ENCODE results near the gene ATF7IP2. TPM values are rescaled to one million over a fixed set of nuclear protein-coding genes. Genes with fewer than 3 reads are reported as not detected.
A peak's percentile ranks its signal among the peaks of the same experiment; 100 is the strongest.
"Not testable (repeated sequence)": the region's sequence is repeated elsewhere in the genome, so short reads cannot be mapped to it uniquely, and the experiment has no call there.

The ATF7IP2 gene
- total RNA-seq, 1 donor from 2014 or later: 80.7 TPM

DNA sequence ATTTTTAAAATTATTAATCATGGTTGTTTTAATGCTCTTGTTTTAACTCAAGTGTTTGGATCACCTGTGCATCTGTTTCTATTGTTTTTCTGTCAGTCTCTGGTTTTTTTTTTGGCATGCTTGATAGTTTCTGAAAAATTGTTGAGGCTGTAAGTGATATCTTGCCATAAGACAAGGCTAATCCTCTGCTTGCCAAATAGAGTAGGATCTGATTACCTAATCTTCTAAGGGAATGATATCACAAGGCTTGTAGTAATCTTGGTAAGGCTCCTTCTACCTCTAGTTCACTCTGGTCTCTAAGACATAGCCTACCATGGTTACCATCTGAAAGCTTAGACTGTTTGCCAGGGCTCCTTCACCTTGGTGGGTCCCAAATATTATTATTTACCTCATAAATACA lies 81.0 kb downstream of the ATF7IP2 start:
- Mint-ChIP-seq H3K4me3 (ENCODE audit: low read depth) (no peak overlapping the region), H3K36me3 (ENCODE audit: insufficient read depth) (peaks cover 38% of the 10 kb centered on the region), H3K27ac (no peak overlapping the region), H3K27me3 (no peaks in the 10 kb centered on the region), H3K9me3 (ENCODE audit: low read depth) (no peaks in the 10 kb centered on the region), H3K4me1 (ENCODE audit: low read depth) (no peaks in the 10 kb centered on the region)
- TF ChIP-seq, protein P1, sequence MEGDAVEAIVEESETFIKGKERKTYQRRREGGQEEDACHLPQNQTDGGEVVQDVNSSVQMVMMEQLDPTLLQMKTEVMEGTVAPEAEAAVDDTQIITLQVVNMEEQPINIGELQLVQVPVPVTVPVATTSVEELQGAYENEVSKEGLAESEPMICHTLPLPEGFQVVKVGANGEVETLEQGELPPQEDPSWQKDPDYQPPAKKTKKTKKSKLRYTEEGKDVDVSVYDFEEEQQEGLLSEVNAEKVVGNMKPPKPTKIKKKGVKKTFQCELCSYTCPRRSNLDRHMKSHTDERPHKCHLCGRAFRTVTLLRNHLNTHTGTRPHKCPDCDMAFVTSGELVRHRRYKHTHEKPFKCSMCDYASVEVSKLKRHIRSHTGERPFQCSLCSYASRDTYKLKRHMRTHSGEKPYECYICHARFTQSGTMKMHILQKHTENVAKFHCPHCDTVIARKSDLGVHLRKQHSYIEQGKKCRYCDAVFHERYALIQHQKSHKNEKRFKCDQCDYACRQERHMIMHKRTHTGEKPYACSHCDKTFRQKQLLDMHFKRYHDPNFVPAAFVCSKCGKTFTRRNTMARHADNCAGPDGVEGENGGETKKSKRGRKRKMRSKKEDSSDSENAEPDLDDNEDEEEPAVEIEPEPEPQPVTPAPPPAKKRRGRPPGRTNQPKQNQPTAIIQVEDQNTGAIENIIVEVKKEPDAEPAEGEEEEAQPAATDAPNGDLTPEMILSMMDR (IDR thresholded peaks at IDR 0.05; ENCODE audit: unreplicated experiment): no peak
- DNase-seq (ENCODE audit: low spot score, unreplicated experiment): no peak

DNA sequence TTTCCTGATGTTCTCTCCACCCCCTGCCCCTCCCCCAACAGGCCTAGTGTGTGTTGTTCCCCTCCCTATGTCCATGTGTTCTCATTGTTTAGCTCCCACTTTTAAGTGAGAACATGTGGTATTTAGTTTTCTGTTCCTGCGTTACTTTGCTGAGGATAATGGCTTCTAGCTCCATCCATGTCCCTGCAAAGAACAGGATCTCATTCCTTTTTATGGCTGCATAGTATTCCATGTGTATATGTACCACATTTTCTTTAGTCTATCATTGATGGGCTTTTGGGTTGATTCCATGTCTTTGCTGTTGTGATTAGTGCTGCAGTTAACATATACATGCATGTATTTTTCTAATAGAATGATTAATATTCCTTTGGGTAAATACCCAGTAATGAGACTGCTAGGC lies 90.8 kb downstream of the ATF7IP2 start:
- not testable (repeated sequence) for H3K4me3 Mint-ChIP-seq (ENCODE audit: low read depth); H3K4me1 Mint-ChIP-seq (ENCODE audit: low read depth); H3K27me3 Mint-ChIP-seq; DNase-seq (ENCODE audit: low spot score, unreplicated experiment); H3K27ac Mint-ChIP-seq
- peaks cover 20% of the 10 kb centered on the region for H3K9me3 Mint-ChIP-seq (ENCODE audit: low read depth)
- peaks cover 55% of the 10 kb centered on the region for H3K36me3 Mint-ChIP-seq (ENCODE audit: insufficient read depth)

DNA sequence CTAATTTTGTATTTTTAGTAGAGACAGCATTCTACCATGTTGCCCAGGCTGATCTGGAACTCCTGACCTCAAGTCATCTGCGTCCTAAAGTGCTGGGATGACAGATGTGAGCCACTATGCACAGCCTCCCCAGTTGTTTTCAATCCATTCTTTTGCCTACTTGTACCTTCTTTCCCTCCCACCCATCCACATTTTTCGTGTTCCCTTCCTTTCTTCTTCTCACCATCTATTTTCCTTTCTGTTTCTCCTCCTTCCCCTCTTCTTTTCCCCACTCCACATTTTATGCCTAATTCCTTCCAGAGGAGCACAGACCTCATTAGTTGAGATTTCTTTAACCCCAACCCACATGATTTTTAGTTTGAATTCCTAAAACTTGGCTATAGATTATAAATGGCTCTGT lies 94.3 kb downstream of the ATF7IP2 start:
- TF ChIP-seq, protein P1 (IDR thresholded peaks at IDR 0.05; ENCODE audit: unreplicated experiment): no peak
- Mint-ChIP-seq H3K27ac (no peak overlapping the region), H3K4me3 (ENCODE audit: low read depth) (no peak overlapping the region), H3K36me3 (ENCODE audit: insufficient read depth) (peaks cover 54% of the 10 kb centered on the region), H3K27me3 (no peaks in the 10 kb centered on the region), H3K4me1 (ENCODE audit: low read depth) (no peaks in the 10 kb centered on the region), H3K9me3 (ENCODE audit: low read depth) (peaks cover 13% of the 10 kb centered on the region)
- no peak for DNase-seq (ENCODE audit: low spot score, unreplicated experiment)

DNA sequence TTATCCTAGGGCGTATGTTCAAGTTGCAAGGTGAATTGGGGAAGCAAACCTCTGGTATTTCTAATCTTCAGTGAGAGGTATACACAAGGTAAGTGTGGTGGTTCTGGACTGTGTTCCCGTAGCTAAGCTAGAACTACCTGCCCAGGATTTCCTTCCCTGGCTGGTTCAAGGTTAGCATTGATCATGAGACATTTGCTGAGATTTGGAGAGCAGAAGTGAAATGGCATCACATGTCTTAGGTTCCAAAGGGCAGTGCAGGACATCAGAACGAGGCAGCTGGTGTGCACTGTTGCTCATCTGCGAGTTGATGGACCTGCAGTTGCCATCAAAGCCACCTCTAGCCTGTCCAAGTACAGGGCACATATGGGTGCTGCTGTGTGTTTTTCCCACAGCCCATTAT lies 99.3 kb downstream of the ATF7IP2 start:
- peaks cover 2% of the 10 kb centered on the region for H3K4me1 Mint-ChIP-seq (ENCODE audit: low read depth)
- H3K36me3 Mint-ChIP-seq (ENCODE audit: insufficient read depth): peaks cover 32% of the 10 kb centered on the region
- no peaks in the 10 kb centered on the region for H3K27me3 Mint-ChIP-seq
- H3K27ac Mint-ChIP-seq: no peak overlapping the region
- TF ChIP-seq, protein P1 (IDR thresholded peaks at IDR 0.05; ENCODE audit: unreplicated experiment): no peak
- no peak for DNase-seq (ENCODE audit: low spot score, unreplicated experiment)
- peaks cover 10% of the 10 kb centered on the region for H3K9me3 Mint-ChIP-seq (ENCODE audit: low read depth)
- no peak overlapping the region for H3K4me3 Mint-ChIP-seq (ENCODE audit: low read depth)

DNA sequence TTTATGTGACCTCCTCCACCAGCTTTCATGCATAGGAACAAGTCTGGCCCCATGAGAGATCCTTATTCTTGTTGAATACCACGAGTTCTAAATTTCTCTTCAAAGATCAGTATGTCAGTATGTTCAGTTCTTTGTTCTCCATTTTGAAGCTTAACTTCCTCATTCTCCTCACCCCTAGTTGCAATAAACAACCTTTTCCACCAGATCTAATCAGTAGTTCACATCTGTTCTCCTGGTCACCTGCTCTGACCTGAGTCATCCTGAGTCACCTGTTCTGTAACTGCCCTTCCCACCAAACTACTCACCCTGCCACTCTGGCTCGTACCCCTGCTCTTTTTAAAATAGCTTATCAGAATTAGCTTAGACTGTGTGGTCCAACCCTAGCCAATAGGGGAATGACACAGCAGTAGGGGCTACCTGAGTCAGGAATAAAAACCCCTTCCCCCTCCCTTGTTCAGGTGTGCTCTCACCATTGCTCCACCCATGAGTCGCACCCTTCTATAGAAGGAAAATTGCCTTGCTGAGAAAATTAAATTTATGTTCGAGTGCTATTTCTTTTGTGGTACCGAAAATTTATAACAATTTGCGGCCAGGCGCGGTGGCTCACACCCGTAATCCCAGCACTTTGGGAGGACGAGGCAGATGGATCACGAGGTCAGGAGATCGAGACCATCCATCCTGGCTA lies 100.0 kb downstream of the ATF7IP2 start:
- Mint-ChIP-seq H3K36me3 (ENCODE audit: insufficient read depth) (peaks cover 27% of the 10 kb centered on the region), H3K9me3 (ENCODE audit: low read depth) (peaks cover 10% of the 10 kb centered on the region), H3K27ac (peak overlapping the region; percentile 1), H3K4me1 (ENCODE audit: low read depth) (peaks cover 2% of the 10 kb centered on the region), H3K4me3 (ENCODE audit: low read depth) (no peak overlapping the region), H3K27me3 (no peaks in the 10 kb centered on the region)
- DNase-seq (ENCODE audit: low spot score, unreplicated experiment): no peak
- TF ChIP-seq, protein P1 (IDR thresholded peaks at IDR 0.05; ENCODE audit: unreplicated experiment): no peak

DNA sequence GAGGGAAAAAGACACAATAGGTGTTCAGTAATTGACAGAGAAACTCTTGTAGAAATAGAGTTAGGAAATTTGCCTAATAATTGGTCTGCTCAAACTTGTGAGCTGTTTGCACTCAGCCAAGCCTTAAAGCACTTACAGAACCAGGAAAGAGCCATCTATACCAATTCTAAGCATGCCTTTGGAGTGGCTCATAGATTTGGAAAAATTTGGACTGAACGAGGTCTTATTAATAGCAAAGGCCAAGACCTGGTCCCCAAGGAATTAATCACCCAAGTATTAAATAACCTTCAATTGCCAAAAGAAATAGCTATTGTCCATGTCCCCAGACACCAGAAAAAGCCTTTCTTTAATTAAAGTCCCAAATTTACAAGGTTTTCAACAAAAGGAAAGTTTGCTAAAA lies 104.3 kb downstream of the ATF7IP2 start:
- H3K27me3 Mint-ChIP-seq: no peaks in the 10 kb centered on the region
- no peak overlapping the region for H3K4me3 Mint-ChIP-seq (ENCODE audit: low read depth)

More for the DNA sequence above, 104.3 kb downstream of the ATF7IP2 start:
- DNase-seq (ENCODE audit: low spot score, unreplicated experiment): no peak
- H3K4me1 Mint-ChIP-seq (ENCODE audit: low read depth): peaks cover 2% of the 10 kb centered on the region
- no peak overlapping the region for H3K27ac Mint-ChIP-seq
- TF ChIP-seq, protein P1 (IDR thresholded peaks at IDR 0.05; ENCODE audit: unreplicated experiment): no peak
- peaks cover 7% of the 10 kb centered on the region for H3K36me3 Mint-ChIP-seq (ENCODE audit: insufficient read depth)
- peaks cover 16% of the 10 kb centered on the region for H3K9me3 Mint-ChIP-seq (ENCODE audit: low read depth)
